GM21619 (cell line): ENCODE data around the gene DNAAF9.
"Not testable (repeated sequence)": the region's sequence is repeated elsewhere in the genome, so short reads cannot be mapped to it uniquely, and the experiment has no call there.

ENCODE experiments used
- ATAC-seq: cut with Tn5 transposase; IDR thresholded peaks from one replicate; pipeline ENCODE4 v1.9.1; 2021; ENCODE audit not compliant: unreplicated experiment

Gene DNAAF9

GRCh38 chr20:3407040-3407770, at the start of gene DNAAF9:
DNAAF9 (minus strand) TSS chr20:3407669; CDS start chr20:3407557, 112 bp downstream.
- peak; percentile 34 for ATAC-seq

GRCh38 chr20:3456648-3457047, 49.2 kb upstream of the DNAAF9 start:
- ATAC-seq, result no peak

GRCh38 chr20:3454831-3455230, 47.4 kb upstream of the DNAAF9 start:
- ATAC-seq, result no peak

GRCh38 chr20:3452690-3453089, 45.2 kb upstream of the DNAAF9 start:
- ATAC-seq, result no peak

GRCh38 chr20:3452136-3452535, 44.7 kb upstream of the DNAAF9 start:
- ATAC-seq, result no peak

- no peak for ATAC-seq
Observed at GRCh38 chr20:3449319-3449718, 41.9 kb upstream of the DNAAF9 start.

GRCh38 chr20:3447321-3447720, 39.9 kb upstream of the DNAAF9 start:
- no peak for ATAC-seq

- ATAC-seq, result no peak
Observed at GRCh38 chr20:3446779-3447178, 39.3 kb upstream of the DNAAF9 start.

- no peak for ATAC-seq
Observed at GRCh38 chr20:3436864-3437574, 29.6 kb upstream of the DNAAF9 start.

- no peak for ATAC-seq
Observed at GRCh38 chr20:3434232-3434631, 26.8 kb upstream of the DNAAF9 start.

GRCh38 chr20:3433744-3434143, 26.3 kb upstream of the DNAAF9 start:
- no peak for ATAC-seq

GRCh38 chr20:3432844-3433243, 25.4 kb upstream of the DNAAF9 start:
- no peak for ATAC-seq

- ATAC-seq, result no peak
Observed at GRCh38 chr20:3431109-3431508, 23.6 kb upstream of the DNAAF9 start.

GRCh38 chr20:3430376-3431069, 23.1 kb upstream of the DNAAF9 start:
- peak; percentile 91 for ATAC-seq

- ATAC-seq, result not testable (repeated sequence)
Observed at GRCh38 chr20:3426766-3427165, 19.3 kb upstream of the DNAAF9 start.

- no peak for ATAC-seq
Observed at GRCh38 chr20:3423126-3423525, 15.7 kb upstream of the DNAAF9 start.

GRCh38 chr20:3421985-3422384, 14.5 kb upstream of the DNAAF9 start:
- no peak for ATAC-seq

GRCh38 chr20:3420211-3420707, 12.8 kb upstream of the DNAAF9 start:
- ATAC-seq, result peak; percentile 99

- ATAC-seq, result not testable (repeated sequence)
Observed at GRCh38 chr20:3418161-3418560, 10.7 kb upstream of the DNAAF9 start.

- ATAC-seq, result no peak
Observed at GRCh38 chr20:3414122-3414521, 6.7 kb upstream of the DNAAF9 start.

GRCh38 chr20:3413393-3413889, 6.0 kb upstream of the DNAAF9 start:
- ATAC-seq, result no peak
